Breast epithelium (tissue), 3 donors: ENCODE data around the gene IGLON5.

Experiments
- POLR2A ChIP-seq: fragments of 450-650 bp; IDR thresholded peaks from one replicate; pipeline ENCODE4 v1.6.1; 2016; ENCODE audit warnings: antibody characterized with exemption, mild to moderate bottlenecking, moderate library complexity
- POLR2AphosphoS5 ChIP-seq, 3 donors: sonication (generic); formaldehyde crosslinking; IDR thresholded peaks; one replicate each; pipeline ENCODE4 v1.6.1; 2017; ENCODE audit warnings: antibody characterized with exemption in 3 of 3
- TF ChIP-seq, protein P1 (sequence below), 3 donors: fragments of 450-650 bp; IDR thresholded peaks; one replicate each; pipeline ENCODE4 v1.5.1; 2016 to 2017; ENCODE audit warnings: antibody characterized with exemption in 3 of 3, mild to moderate bottlenecking in 3 of 3, moderate library complexity in 3 of 3

- TF ChIP-seq, protein P1, sequence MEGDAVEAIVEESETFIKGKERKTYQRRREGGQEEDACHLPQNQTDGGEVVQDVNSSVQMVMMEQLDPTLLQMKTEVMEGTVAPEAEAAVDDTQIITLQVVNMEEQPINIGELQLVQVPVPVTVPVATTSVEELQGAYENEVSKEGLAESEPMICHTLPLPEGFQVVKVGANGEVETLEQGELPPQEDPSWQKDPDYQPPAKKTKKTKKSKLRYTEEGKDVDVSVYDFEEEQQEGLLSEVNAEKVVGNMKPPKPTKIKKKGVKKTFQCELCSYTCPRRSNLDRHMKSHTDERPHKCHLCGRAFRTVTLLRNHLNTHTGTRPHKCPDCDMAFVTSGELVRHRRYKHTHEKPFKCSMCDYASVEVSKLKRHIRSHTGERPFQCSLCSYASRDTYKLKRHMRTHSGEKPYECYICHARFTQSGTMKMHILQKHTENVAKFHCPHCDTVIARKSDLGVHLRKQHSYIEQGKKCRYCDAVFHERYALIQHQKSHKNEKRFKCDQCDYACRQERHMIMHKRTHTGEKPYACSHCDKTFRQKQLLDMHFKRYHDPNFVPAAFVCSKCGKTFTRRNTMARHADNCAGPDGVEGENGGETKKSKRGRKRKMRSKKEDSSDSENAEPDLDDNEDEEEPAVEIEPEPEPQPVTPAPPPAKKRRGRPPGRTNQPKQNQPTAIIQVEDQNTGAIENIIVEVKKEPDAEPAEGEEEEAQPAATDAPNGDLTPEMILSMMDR (IDR thresholded peaks at IDR 0.05): no peak
- no peak for TF ChIP-seq POLR2A
- TF ChIP-seq POLR2AphosphoS5 (IDR thresholded peaks at IDR 0.05): no peak
Measured at GRCh38 chr19:51294211-51294976, 17.1 kb upstream of the IGLON5 start.
